ENCODE measurements around the gene RAB11FIP3.
"Not testable (repeated sequence)": the region's sequence is repeated elsewhere in the genome, so short reads cannot be mapped to it uniquely, and the experiment has no call there.

RAB11FIP3 gene, protein sequence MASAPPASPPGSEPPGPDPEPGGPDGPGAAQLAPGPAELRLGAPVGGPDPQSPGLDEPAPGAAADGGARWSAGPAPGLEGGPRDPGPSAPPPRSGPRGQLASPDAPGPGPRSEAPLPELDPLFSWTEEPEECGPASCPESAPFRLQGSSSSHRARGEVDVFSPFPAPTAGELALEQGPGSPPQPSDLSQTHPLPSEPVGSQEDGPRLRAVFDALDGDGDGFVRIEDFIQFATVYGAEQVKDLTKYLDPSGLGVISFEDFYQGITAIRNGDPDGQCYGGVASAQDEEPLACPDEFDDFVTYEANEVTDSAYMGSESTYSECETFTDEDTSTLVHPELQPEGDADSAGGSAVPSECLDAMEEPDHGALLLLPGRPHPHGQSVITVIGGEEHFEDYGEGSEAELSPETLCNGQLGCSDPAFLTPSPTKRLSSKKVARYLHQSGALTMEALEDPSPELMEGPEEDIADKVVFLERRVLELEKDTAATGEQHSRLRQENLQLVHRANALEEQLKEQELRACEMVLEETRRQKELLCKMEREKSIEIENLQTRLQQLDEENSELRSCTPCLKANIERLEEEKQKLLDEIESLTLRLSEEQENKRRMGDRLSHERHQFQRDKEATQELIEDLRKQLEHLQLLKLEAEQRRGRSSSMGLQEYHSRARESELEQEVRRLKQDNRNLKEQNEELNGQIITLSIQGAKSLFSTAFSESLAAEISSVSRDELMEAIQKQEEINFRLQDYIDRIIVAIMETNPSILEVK

DNA sequence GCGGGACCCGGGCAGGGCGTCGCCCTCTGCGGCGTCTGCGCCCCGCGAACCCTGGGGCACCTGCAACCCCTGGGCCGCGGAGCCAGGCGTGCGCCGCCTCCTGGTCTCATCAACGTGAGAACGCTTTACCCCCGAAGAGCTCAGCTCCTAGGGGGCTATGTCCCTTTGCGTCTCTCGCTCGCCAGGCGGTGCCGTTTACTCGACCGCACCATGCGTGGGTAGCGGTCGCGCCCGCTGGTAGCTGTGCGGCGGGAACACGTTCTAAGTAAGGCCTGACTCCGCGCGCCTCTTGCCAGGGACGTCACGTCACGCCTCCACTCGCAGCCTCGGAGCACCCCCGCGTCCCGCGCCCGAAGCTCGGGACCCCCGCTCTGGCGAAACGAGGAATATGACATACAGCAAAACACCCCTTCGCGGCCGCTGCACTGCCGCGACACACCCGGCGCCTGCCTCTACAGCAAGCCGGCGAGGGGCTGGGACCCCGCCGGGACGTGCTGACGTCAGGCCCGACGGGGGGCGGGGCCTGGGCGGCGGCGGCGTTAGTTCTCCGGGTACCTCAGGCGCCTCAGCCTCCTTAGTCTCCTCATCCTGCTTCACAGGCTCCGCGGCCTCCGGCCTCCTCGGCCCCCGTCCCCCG is at the start of gene RAB11FIP3:
RAB11FIP3 (plus strand) TSS at position 568 of the 637 bp plus-strand sequence. CDS start 358 bp downstream, outside the sequence.
- peak; percentile 51 for DNase-seq

DNA sequence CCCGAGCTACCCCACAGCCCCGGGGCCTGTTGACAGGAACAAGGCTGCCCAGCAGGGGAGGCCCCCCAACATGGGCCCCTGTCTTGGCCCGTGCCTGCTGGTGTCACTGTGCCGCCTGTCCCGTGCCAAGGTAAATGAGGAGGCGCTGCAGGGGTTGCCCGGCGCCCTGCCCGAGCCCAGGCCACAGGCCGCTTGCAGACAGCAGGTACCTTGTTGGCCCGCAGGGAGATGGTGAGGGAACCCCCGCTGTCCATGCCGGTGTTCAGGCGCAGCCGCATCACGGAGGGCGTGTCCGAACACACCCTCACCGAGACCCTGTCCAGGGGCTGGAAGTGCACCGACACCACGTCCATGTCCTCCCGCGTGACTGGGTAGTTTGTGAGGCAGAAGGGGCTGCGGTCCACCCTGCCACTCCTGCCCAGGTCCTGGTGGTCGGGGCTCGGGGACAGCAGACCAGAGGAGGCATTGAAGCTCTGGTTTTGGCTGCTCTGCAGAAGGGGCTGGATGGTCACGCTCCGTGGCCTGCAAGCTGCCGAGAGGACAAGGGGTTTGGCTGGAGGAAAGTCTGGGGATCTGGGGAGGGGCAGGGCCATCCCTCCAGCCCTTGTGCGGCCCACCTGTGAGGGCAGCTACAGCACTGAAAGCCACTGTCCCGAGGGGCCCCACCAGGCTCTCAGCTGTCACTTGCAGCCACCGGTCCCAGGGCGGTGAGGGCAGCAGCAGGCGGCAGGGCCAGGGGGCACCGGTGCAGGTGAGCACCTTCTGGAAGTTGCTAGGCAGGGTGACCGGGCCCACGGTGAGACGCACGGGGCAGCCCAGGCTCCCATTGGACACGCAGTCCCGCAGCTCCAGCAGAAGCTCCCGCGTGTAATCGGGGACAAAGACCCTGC is 49.3 kb upstream of the RAB11FIP3 start:
- no peak for DNase-seq

DNA sequence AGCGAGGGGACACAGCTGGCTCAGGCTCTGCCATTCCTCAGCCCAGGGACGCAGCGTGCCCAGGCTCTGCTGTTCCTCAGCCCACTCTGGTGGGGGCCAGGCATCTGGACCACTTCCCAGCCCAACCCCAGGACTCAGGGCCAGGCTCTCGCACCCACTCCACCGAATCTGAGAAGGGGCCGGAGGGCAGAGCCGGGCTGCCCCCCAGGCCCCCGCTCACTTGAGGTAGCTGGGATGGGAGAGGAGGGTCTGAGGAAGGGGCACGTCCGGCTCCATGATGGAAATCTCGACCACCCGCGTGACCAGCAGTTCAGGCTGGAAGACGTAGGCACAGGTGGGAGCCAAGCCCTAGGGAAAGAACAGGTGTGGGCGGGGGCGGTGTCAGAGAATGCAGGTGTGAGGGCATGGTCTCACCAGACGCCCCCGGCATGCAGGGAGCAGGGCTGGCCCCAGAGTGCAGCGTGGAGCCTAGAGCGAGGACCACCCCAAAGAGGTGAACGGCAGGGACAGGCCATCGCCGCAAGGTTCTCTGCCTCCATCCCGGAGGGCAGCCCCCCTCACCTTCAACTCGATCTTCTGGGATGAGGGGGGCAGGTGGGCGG is 48.5 kb upstream of the RAB11FIP3 start:
- DNase-seq, result no peak

DNA sequence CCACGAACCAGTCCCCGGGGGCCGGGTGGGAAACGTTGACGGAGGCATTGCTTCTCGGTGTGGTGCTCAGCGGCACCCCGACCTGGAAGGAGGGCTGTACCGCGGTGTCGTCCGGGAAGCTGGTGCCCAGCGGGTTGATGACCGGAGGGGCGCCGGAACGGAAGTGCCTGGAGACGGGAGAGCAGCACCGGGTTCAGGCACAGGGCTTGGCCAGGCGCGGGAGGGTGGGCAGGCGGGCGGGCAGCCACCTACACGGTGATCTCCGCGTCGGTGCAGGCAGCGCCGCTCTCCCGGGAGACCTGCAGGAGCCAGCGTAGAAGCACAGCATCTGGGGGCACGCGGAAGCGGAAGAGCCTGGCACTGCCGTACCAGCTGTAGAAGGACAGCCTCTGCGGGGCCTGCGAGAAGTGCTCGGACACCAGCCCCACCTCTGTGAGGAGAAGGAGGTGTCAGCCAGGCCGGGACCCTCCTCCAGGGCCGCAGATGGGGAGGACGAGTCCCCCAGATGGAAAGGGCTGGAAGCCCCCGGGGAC is 48.0 kb upstream of the RAB11FIP3 start:
- no peak for DNase-seq

DNA sequence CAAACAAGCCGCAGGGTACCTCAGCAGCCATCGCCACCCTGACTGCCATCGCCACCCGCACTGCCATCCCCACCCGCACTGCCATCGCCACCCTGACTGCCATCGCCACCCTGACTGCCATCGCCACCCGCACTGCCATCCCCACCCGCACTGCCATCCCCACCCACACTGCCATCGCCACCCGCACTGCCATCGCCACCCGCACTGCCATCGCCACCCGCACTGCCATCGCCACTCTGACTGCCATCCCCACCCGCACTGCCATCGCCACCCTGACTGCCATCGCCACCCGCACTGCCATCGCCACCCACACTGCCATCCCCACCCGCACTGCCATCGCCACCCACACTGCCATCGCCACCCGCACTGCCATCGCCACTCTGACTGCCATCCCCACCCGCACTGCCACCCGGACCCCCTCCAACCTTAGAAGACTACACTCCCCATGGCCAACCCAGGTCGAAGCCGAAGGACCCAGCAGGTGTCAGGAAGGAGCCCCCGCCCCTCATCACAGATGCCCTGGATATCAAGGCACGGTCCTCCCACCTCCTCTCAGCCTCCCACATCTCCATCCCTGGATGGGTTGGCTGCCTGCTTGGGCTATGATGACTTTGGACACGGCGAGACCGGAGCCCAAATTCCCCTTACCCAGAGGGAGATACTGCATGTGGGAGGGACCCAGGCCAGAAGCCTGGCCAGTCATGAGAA is 47.2 kb upstream of the RAB11FIP3 start:
- DNase-seq, result not testable (repeated sequence)

DNA sequence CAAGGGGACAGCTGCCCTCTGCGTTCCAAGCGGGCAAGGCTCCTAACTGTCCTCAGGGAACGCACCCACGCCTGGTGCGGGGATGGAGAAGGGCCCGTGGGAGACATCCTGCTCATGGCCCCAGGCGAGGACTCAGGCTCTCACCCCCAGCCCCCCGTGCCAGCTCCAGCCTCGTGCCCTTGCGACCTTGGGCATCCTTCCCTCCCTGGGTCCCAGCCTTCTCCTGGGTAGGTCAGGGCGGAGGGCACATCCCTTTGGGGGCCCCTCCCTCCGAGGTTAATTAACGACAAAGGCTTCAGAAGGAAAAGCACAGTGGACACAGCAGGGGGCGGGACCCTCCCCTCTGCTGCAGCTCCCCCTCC is 46.6 kb upstream of the RAB11FIP3 start:
- DNase-seq, result no peak

DNA sequence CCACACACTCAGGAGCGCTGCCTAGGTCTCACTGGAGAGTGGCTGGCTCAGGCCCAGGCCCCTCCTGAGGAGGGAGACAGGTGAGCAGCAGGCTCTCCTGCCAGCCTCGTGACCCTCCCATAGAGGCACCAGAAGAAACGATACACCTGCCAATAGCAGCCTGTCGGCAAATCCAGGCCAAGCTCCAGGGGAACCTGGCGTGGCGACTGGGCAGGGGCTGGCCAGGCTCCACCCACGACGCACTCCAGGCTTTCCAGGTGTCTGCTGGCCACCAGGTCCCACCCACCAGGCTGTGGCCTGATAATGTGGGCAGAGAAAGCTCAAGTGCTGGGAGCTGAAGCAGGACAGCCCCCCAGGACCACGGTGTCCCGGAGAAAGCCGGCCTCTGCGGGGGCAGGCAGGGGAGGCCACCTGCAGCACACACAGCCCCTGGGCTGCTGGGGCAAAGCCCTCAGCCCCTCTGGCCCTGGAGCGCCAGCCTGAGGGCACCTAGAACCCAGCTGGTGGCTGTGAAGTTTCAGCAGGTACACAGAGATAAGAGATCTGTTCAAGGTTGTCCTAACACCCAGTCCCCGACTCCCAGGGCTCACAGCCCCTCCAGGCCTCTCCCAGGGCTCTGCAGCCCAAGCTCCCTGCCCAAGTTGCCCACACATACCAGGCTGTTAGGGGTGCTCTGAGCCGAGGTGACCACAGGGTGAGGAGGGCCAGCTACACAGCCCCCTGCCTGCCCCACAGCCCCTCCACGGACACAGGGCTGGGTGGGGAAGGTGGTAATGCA is 46.1 kb upstream of the RAB11FIP3 start:
- DNase-seq, result peak; percentile 81

DNA sequence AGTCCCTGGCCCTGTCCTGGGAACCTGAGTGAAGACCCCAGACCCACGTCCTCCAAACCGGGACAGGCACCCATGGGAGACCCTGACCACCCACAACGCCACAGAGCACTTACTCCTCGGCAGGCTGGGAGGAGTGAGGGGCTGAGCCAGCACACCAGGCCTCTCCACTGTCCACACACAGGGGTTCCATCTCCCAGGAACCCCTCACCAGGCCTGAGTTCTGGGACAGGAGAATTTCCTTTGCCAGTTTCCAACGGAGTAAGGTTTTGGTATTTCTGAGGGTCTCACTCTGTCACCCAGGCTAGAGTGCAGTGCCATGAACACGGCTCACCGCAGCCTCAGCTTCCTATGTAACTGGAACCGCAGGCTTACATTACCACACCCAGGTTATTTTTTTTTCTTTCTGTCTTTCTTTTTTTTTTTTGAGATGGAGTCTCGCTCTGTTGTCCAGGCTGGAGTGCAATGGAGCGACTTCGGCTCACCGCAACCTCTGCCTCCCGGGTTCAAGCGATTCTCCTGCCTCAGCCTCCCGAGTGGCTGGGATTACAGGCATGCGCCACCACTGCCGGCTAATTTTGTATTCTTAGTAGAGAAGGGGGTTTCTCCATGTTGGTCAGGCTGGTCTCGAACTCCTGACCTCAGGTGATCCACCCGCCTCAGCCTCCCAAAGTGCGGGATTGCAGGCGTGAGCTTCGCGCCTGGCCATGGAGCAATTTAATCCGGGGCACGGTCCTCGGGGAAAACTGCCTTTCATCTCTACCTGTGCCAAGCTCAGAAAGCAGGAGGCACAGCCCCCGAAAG is 45.3 kb upstream of the RAB11FIP3 start:
- DNase-seq, result no peak

DNA sequence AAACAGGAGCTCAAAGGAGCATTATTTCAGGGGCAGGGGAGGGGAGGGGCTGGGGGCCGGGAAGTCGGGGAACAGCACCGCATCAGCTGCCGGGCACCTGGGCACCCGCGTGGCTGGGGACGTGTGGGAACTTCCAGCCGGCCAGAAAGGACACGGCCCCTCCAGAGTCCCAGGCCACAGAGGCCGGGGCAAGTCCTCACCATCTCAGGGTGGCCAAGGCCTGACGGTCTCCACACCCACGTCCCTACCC is 44.8 kb upstream of the RAB11FIP3 start:
- no peak for DNase-seq

DNA sequence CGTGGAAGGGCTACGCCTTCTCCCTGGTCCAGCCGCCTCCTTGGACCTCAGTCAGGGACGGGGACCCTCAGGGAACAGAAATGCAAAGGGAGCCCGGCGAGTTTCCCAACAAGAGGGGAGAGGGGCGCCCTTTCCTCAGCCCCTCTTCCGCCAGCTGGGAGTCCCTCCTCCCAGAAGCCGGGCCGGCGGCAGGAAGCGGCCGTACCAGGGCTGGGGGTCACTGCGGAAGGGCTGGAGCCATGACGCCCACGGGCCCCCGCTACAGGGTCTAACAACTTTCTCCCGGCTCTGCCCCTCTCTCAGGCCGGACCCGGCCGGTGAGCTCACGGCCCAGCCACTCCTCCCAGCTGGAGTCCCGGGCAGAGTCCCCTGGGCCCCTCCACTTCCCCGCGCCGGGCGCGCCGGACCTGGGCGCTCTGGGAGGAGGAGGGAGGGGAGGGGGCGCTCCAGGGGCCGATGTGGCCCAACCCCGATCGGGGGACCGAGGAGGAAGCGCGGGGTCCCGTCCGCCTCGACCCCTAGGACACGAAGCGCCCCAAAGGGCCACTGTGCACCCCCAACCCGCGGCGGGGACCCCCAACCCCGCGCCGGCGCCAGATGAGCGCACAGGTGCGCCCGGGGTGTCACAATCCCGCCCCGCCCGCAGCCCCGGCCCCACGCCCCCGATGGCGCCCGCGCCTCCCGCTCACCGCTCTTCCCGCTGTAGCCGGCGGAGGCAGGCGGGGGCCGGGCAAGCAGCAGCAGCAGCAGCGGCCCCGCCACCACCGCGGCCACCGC is 44.2 kb upstream of the RAB11FIP3 start:
- no peak for DNase-seq

DNA sequence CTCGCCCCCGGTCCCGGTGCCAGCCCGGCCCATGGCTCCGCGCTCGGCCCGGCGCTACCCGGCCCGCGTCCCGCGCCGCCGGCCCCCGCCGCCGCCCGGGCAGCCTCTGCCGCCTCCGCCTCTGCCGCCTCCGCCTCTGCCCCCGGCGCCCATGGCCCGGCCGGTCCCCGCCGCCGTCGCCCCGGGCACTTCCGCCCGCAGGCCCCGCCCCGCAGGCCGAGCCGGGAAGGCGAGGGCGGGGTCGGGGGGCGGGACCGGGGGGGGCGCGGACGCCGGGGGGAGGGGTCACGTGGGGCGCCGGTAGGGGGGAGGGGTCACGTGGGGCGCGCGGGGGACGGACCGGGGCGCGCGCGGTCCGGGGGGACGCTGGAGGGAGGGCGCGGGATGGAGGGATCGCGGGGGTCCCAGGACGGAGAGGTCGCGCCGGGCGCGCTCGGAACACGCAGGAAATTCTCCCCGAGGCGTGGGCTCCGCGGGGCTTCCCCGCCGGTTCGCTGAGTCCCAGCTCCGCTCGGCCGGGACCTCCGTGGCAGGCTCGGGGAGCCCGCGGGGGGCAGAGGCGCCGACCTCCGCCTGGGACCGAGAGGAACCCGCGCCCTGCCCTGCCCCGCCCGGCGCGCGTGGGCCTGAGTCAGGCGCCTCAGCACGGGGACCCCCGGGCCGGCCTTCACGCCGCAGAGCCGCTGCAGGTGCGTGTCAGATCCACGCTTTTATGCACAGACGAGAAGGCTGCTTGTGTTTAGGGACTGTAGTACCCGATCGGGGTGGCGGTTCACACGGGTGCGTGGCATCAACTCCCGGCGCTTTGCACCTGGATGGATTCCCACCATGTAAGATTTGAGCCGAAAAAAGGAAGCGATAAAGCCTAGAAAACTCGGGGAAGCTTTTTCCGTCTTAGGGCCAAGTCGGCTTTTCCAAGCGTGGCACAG is 43.4 kb upstream of the RAB11FIP3 start, which contains the start of gene PGAP6:
PGAP6 (minus strand) TSS at position 190 of the 929 bp plus-strand sequence; CDS start at position 33, 157 bp downstream.
- DNase-seq, result peak; percentile 57

DNA sequence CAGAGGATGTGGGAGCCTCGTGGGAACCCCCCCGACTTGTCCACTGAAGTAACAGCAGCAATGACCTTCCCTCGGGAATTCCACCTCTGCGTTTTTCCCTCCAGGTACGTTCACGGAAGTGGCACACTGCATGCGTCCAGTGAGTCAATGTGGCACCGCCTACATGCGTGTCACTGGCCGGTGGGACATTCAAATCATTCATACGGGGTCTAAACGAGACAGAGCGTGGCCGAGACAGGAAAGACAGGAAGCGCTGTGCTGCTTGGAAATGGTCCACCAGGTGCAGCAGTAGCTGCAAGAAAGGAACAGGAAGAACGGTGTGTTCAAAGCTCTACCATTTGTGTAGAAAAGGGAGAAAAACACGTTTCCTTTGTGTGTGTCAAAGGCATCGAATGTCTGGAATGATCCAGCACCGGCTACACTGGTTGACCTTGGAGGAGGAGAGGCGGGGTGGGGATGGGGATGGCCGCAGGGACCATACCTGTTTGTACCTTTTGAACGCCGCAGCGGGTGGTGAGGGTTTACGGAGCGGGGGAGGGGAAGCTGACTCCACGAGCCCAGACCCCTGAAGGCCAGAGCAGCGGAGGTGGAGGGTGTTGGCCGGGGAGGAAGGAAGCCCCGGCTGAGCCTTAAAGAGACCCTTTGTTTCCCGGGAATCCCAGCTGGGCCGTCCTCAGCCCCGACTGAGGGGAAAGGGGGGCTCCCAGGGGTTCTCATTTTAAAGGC is 42.0 kb upstream of the RAB11FIP3 start:
- DNase-seq, result peak; percentile 28

DNA sequence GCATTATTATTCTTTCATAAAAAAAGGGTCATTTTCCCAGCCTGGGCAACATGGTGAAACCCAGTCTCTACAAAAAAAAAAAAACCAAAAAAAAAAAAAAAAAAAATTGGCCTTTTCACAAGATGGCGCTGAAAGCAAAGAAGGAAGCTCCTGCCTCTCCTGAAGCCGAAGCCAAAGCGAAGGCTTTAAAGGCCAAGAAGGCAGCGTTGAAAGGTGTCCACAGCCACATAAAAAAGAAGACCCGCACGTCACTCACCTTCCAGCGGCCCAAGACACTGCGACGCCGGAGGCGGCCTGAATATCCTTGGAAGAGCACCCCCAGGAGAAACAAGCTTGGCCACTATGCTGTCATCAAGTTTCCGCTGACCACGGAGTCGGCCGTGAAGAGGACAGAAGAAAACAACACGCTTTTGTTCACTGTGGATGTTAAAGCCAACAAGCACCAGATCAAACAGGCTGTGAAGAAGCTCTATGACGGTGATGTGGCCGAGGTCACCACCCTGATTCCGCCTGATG is 38.8 kb upstream of the RAB11FIP3 start:
- no peak for DNase-seq

DNA sequence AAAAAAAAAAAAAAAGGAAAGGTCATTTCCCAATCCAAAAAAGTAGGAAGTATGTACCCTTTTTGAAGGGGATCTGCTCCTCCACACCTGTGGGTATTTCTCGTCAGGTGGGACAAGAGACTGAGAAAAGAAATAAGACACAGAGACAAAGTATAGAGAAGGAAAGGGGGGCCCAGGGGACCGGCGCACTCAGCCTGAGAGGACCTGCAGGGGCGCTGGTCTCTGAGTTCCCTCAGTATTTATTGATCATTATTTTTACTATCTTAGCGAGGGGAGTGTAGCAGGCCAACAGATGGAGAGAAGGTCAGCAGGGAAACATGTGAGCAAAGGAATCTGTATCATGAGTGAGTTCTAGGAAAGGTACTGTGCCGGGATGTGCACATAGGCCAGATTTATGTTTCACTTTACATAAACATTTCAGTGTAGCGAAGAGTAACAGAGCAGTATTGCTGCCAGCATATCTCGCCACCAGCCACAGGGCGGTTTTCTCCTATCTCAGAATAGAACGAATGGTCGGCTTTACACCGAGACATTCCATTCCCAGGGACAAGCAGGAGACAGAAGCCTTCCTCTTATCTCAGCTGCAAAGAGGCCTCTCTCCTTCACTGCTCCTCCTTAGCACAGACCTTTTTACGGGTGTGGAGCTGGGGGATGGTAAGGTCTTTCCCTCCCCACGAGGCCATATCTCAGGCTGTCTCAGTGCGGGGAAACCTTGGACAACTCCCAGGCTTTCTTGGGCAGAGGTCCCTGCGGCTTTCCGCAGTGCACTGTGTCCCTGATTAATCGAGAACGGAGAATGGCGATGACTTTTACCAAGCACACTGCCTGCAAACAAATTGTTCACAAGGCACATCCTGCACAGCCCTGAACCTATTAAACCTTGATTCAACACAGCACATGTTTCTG is 37.4 kb upstream of the RAB11FIP3 start:
- DNase-seq, result not testable (repeated sequence)

DNA sequence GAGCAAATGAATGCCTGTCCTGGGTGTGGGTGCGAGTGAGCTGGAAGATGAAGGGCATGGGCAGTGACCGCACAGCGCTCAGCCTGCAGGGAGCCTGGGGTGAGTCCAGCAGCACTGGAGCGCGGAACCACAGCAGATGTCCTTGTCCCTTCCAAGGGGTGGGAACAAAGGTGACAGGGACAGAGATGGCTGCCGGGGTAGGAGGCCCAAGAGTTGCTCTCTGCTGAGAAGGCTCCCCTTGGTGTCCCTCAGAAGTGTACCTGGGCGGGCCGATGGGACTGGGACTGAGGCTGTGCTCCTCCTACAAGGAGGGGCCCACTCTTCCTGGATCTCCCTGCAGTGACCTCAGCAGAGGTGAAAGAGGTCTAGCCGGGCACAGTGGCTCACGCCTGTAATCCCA is 36.1 kb upstream of the RAB11FIP3 start:
- DNase-seq, result no peak

DNA sequence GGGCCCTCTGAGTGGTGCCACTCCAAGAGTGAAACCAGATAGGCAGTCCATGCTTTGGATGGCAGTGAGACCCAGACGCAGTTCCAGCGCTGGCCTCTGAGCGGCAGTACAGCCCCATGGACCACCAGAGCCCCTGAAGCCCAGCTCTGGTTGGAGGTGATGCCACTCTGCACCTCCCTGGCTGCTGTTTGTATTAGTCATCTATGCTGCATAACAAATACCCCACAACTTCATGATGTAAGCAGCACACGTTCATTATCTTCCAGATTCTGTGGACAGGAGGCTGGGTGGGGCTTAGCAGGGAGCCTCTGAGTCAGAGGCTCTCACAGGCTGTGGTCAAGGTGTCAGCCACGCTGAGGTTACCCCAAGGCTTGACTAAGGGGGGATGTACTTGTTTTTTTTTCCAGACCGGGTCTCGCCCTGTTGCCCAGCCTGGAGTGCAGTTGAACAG is 33.5 kb upstream of the RAB11FIP3 start:
- DNase-seq, result no peak
